GM04504 (cell line): Measurements from ENCODE around the gene OR4K15.
"Not testable (repeated sequence)": the region's sequence is repeated elsewhere in the genome, so short reads cannot be mapped to it uniquely, and the experiment has no call there.

Experiments used
- DNase-seq: peaks from one replicate; pipeline ENCODE4 v3.0.0-alpha.2; 2012; ENCODE audit warnings: low read depth

Gene OR4K15, protein sequence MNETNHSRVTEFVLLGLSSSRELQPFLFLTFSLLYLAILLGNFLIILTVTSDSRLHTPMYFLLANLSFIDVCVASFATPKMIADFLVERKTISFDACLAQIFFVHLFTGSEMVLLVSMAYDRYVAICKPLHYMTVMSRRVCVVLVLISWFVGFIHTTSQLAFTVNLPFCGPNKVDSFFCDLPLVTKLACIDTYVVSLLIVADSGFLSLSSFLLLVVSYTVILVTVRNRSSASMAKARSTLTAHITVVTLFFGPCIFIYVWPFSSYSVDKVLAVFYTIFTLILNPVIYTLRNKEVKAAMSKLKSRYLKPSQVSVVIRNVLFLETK

DNA sequence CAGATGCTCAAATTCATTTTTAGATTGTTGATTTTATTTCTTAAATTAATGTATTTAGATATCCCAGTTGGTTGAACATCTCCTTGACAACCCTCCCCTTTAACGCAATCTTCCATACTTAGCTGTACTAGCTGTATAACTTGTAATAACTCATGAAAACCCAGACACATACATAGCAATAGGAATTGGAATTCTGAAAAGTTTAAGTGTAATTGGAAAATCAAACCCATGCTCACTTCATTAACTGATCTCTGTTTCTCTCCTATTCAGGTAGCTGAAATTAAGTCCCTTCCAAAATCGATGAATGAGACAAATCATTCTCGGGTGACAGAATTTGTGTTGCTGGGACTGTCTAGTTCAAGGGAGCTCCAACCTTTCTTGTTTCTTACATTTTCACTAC is at the start of gene OR4K15:
Gene OR4K15, plus strand, starts transcription at position 301 of the 400 bp plus-strand sequence. Its CDS starts 0 bp downstream, at position 301.
- no peak for DNase-seq

DNA sequence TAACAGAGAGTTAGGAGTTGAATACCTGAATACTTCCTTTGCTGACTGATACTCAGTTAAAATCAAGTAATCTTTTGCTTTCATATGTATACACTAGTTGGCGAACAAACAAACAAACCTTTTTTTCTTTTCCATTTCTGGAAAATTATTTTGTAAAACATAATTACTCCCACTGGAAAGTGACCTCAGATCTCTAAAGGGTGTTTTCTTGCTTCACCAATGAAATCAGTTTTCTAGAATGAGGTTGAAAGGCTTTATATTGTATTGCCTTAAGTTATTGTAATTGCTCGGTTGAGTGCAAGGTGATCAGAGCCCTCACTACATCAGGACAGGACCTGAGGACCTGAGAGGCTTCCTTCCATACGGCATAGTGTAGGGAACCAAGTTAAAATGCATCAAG is 44.8 kb upstream of the OR4K15 start, which contains the start of gene OR4K1:
Gene OR4K1, plus strand, starts transcription at position 301 of the 400 bp plus-strand sequence. CDS start 4,750 bp downstream, outside the sequence.
- no peak for DNase-seq

DNA sequence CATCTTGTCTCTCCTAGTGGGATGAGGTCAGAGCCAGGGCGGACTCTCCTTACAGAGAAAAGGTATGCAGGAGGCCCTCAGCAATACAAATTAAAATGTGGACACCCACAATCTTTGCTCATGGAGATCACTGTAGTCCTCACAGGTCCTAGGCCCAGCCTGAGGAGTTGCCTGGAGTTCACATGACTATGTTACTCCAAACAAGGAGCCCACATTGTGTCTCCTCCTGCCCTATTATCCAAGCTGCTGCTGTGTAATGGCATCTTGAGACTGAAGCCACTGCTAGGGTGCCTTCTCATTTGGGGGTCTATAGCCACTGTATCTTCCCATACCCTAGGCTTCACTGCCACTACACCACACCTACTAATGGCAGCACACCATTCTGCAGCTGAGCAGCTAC is 33.7 kb upstream of the OR4K15 start:
- DNase-seq = no peak

DNA sequence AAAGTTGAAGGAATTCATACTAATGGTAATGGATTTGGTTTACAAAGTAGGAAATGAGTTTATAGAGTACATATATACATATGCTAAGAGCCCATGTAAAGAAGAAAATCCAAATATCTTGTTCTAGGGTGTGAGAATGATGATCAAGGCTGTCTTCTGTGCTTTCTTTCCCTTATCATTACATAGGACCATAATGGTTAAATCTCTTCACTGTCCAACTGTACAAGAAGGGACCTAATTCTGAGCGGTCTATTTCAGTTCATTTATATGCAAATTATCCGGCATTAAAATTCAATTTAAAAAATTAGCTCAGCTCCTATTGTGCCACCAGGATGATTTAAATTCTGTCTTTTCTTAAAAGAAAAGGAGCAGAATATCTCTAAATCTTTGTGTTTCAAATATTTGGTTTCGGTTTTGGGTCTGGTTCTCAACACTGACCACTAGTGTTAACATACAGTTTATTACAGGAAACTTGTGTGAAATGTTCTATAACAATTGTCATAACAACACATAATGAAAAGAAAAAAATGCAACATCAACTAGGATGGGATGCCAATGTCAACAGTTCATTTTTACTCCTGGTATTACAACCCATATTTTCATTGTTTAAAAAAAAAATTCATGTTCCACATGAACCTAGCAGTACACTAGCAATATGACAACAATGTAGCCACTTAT is 27.8 kb upstream of the OR4K15 start:
- no peak for DNase-seq

DNA sequence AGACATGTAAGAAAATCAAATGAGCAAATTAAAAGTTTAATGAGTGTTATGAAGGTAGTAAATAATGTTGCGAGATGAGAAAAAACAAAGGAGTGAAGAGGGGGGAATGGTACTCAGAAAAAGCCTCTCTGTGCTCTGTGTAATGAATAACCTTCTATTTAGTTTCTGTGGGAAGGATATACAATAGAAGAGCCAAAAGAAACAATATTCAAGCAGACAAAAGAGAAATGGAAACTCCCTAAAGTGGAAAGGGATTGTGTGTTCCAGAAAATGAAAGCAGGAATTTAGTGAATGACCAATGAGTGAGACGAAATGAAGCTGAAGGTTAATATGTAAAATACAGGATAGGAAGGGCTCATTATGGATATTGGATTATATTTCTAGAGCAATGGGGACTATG is 26.2 kb upstream of the OR4K15 start:
- no peak for DNase-seq

DNA sequence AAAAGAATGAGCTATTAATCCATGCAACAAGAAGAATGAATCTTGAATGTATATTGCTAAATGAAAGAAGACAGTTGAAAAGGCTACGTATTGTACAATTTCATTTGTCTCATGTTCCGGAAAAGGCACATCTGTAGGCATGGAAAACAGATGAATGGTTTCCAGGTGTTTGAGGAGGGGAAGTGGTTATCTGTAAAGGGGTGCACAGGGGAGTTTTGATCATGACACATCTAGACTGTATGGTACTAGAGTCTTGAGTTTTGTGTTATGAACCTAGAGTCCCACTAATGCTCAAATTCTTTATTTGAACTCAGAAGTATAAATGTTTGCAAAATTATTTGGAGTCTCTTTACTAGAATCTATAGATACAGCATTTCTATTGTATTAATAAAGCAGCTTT is 5.7 kb upstream of the OR4K15 start:
- DNase-seq = not testable (repeated sequence)

DNA sequence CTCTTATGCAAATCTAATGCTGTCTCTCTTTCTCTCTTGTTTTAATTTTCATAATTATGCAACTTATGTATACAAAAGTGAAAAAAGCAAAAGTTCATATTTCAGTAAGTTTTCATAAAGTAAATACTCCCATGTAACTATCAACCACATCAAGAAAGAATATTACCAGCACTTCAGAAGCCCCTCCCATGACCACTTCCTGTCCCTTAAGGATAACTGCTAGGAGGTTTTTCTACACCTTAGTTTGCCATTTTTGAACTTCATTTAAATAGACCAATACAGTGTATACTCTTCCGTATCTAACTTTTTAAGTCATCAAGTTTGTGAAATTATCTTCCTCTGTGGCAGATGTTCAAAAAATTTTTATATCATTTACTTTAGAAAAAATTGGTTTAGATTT is 547 bp upstream of the OR4K15 start:
- no peak for DNase-seq

DNA sequence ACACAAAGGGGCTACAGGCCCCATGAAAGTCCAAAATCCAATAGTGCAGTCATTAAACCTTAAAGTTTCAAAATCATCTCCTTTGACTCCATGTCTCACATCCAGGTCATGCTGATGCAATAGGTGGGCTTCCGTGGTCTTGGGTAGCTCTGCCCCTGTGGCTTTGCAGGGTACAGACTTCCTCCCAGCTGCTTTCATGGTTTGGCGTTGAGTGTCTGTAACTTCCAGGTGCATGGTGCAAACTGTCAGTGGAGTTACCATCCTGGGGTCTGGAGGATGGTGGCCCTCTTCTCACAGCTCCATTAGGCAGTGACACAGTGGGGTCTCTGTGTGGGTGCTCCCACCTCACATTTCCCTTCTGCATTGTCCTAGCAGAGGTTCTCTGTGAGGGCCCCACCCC is 18.0 kb downstream of the OR4K15 start:
- DNase-seq = no peak

DNA sequence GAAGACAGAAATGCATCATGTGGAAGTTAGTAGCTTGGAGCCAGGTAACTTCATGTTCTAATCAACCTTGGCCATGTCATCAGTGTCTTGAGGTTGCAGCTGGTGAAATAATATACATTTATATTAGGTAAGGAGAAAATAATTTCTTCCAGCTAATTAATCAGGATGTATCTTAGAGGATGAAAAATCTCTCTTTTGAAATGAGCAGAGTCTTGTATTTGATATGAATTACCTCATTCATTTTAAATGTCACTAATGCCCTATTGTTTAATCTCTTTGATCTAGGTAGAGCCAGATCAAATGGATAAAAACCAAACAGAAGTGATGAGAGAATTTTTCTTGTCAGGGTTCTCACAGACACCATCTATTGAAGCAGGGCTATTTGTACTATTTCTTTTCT is 26.5 kb downstream of the OR4K15 start, which contains the start of gene OR4Q2:
Gene OR4Q2, plus strand, starts transcription at position 301 of the 400 bp plus-strand sequence.
- no peak for DNase-seq

DNA sequence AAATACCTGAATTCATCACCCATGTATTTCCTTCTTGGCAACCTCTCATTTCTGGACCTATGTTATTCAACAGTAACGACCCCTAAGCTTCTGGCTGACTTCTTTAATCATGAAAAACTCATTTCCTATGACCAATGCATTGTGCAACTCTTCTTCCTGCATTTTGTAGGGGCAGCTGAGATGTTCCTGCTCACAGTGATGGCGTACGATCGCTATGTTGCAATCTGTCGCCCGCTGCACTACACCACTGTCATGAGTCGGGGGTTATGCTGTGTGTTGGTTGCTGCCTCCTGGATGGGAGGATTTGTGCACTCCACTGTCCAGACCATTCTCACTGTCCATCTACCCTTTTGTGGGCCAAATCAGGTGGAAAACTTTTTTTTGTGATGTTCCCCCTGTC is 26.9 kb downstream of the OR4K15 start:
- no peak for DNase-seq

DNA sequence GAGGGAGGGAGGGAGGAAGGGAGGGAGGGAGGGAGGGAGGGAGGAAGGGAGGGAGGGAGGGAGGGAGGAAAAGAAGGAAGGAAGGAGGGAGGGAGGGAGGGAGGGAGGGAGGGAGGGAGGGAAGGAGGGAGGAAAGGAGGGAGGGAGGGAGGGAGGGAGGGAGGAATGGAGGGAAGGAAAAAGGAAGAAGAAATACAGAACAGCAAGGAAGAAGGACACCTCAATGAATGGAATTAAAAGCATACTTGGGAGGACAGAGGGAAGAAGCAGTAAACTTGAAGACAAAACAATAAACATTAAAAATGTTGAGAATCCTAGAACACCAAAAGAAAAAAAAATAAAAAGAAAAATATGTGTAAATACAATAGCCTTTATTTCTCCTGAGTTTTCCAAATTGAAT is 32.8 kb downstream of the OR4K15 start:
- no peak for DNase-seq

DNA sequence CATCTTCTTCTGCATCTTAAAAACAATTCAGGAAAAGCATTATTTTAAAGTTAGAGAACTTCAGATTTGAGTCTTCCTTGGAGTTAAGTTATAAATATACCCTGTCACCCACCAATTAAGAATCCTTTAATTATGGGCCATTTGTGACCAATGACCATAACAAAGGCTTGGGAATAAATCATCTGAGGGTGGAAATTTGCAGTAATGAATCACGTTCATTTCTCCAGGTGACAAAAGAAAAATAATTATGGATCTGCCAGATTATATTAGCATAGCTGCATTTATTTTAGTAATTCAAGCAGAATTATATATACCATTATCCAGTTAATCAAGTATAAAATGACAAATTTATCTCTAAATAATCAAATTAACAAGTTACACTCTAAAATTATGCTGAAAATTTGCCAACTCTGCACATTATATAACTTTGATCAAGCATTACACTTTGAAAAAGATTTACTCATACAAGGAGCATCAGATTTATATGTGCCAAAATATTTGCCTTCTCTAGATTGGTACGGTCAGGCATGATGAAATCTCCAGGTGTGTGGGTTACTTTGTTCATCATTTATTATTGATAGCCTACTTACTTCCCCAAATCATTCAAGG is 44.0 kb downstream of the OR4K15 start, which contains the start of gene OR4K14:
Gene OR4K14, minus strand, starts transcription at position 51 of the 609 bp plus-strand sequence. CDS start 4,114 bp downstream, outside the sequence.
- DNase-seq = no peak
